K562 (cell line): ENCODE data around the gene ZFYVE28.

Experiments used
- CBX8 ChIP-seq: fragments of 200-600 bp; sonication (generic); IDR thresholded peaks from 2 replicates; pipeline ENCODE4 v1.6.1; 2012; ENCODE audit warnings: borderline replicate concordance, mixed run types, low read depth, mild to moderate bottlenecking, moderate library complexity, mixed read lengths, low read length, control low read depth, inconsistent platforms; ENCODE audit not compliant: poor library complexity, severe bottlenecking; ENCODE audit errors: extremely low read depth
- CHD4 ChIP-seq: fragments of 200-600 bp; sonication (generic); IDR thresholded peaks from 3 replicates; pipeline ENCODE4 v1.6.1; 2012; ENCODE audit warnings: low read depth, mild to moderate bottlenecking, mixed read lengths, low read length, inconsistent platforms; ENCODE audit not compliant: insufficient read depth, insufficient replicate concordance, poor library complexity, severe bottlenecking
- CREB1 ChIP-seq, 2 experiments: sonication (generic) in 1 of 2; formaldehyde crosslinking in 1 of 2; IDR thresholded peaks; 2 replicates each; pipeline versions ENCODE4 v1.6.1 to v1.8.0; 2012 to 2022; ENCODE audit warnings: inconsistent platforms in 1 of 2, mild to moderate bottlenecking in 1 of 2, missing genetic modification reagents in 1 of 2, moderate library complexity in 1 of 2
- CTCF ChIP-seq, 3 experiments: IDR thresholded peaks in 2 of 3; conservative IDR thresholded peaks in 1 of 3; 2 replicates each; pipeline ENCODE4 v1.5.1; 2011 to 2012; ENCODE audit warnings: low read length in 3 of 3, mild to moderate bottlenecking in 3 of 3, control low read depth in 2 of 3, improper control_type of control experiment in 1 of 3, inconsistent platforms in 1 of 3, low read depth in 1 of 3, mixed read lengths in 1 of 3, moderate library complexity in 1 of 3; ENCODE audit not compliant: insufficient read depth in 2 of 3
- EZH2 ChIP-seq: IDR thresholded peaks from 2 replicates; pipeline ENCODE4 v1.6.1; 2012; ENCODE audit warnings: low read depth, mild to moderate bottlenecking, inconsistent platforms, low read length, borderline replicate concordance
- HDAC2 ChIP-seq: fragments of 450-650 bp; IDR thresholded peaks from 2 replicates; pipeline ENCODE4 v1.6.1; 2016; ENCODE audit warnings: mild to moderate bottlenecking
- MLLT1 ChIP-seq, 2 experiments: fragments of 450-650 bp; IDR thresholded peaks; 2 replicates each; pipeline ENCODE4 v1.6.1; 2016
- POLR2A ChIP-seq: fragments of 450-650 bp; conservative IDR thresholded peaks from 2 replicates; pipeline ENCODE4 v1.6.1; 2016
- SMAD2 ChIP-seq: fragments of 150-350 bp; IDR thresholded peaks from 2 replicates; pipeline ENCODE4 v1.6.1; 2014; ENCODE audit warnings: low read depth, mild to moderate bottlenecking, low read length
- SMARCA4 ChIP-seq: fragments of 450-650 bp; IDR thresholded peaks from 2 replicates; pipeline ENCODE4 v1.6.1; 2016
- STAT5B ChIP-seq: fragments of 250-450 bp; sonication (Bioruptor Pico); IDR thresholded peaks from 2 replicates; pipeline ENCODE4 v1.8.0; 2021; ENCODE audit warnings: mild to moderate bottlenecking, inconsistent platforms
- ZBTB26 ChIP-seq: fragments of 450-650 bp; formaldehyde crosslinking; IDR thresholded peaks from 2 replicates; pipeline ENCODE4 v1.4.0; 2022; ENCODE audit warnings: missing genetic modification characterization
- ZFPM2 ChIP-seq: fragments of 250-450 bp; sonication (Bioruptor Pico); IDR thresholded peaks from 2 replicates; pipeline ENCODE4 v1.5.1; 2022; ENCODE audit warnings: mild to moderate bottlenecking
- TF ChIP-seq, protein P1 (sequence below), 2 experiments: fragments of 450-650 bp in 1 of 2; sonication (generic) in 1 of 2; formaldehyde crosslinking in 1 of 2; IDR thresholded peaks in 1 of 2; conservative IDR thresholded peaks in 1 of 2; 2 replicates each; pipeline versions ENCODE4 v1.6.1 to v1.8.1; 2016 to 2023; ENCODE audit warnings: mild to moderate bottlenecking in 2 of 2, moderate library complexity in 2 of 2, inconsistent platforms in 1 of 2, missing genetic modification reagents in 1 of 2

- no peak for TF ChIP-seq CBX8
- TF ChIP-seq SMARCA4: no peak
- no peak for TF ChIP-seq CREB1 (IDR thresholded peaks at IDR 0.05)
- no peak for TF ChIP-seq CREB1 (CRISPR knock-in tag; IDR thresholded peaks at IDR 0.05)
- TF ChIP-seq ZBTB26 (CRISPR knock-in tag): no peak
- TF ChIP-seq MLLT1 (IDR thresholded peaks at IDR 0.05): no peak
- TF ChIP-seq STAT5B (CRISPR knock-in tag): no peak
- no peak for TF ChIP-seq HDAC2
- no peak for TF ChIP-seq CHD4
- no peak for TF ChIP-seq SMAD2
- TF ChIP-seq, protein P1, sequence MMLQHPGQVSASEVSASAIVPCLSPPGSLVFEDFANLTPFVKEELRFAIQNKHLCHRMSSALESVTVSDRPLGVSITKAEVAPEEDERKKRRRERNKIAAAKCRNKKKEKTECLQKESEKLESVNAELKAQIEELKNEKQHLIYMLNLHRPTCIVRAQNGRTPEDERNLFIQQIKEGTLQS (IDR thresholded peaks at IDR 0.05): no peak
- TF ChIP-seq, protein P1 (CRISPR knock-in tag; conservative IDR thresholded peaks at IDR 0.05): no peak
- no peak for TF ChIP-seq EZH2
- no peak for TF ChIP-seq POLR2A
- TF ChIP-seq CTCF (IDR thresholded peaks at IDR 0.05 in 2 of 3, conservative IDR thresholded peaks at IDR 0.05 in 1 of 3; ENCODE audit: insufficient read depth in 2 of 3, low read depth in 1 of 3, low read length in 3 of 3): no peak
- no peak for TF ChIP-seq ZFPM2 (CRISPR knock-in tag)
Observed at GRCh38 chr4:2331519-2332200, 86.8 kb downstream of the ZFYVE28 start.
